ENCODE measurements around the gene ERC2. TPM values are rescaled to one million over a fixed set of nuclear protein-coding genes. Genes with fewer than 3 reads are reported as not detected.

The ERC2 gene
- total RNA-seq, 1 donor from 2014 or later = 48.3 TPM

DNA sequence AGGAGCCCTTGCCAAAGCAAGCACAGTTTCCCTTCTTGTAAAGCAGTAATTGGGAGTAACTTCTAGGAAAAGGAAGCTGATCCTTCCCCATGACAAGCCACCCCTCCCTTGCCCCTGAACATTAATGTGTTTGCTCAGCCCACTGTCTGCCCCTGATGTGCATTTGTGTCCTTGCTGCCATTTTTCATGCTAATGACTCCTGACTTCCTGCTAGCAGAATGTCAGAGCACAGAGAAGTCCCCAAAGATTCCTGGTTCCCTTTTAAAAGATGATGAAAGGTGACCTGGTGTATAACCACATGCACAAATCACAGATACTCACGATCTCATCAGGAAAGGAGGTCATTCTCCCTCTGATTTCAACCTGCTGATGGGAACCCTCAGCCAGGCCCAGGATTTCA, 936.9 kb downstream of the ERC2 start:
- Mint-ChIP-seq H3K4me3 (ENCODE audit: unreplicated experiment) (no peak overlapping the region), H3K9me3 (ENCODE audit: unreplicated experiment) (peaks cover 8% of the 10 kb centered on the region), H3K27ac (ENCODE audit: unreplicated experiment) (no peak overlapping the region), H3K27me3 (ENCODE audit: unreplicated experiment) (peaks cover 1% of the 10 kb centered on the region), H3K36me3 (ENCODE audit: unreplicated experiment) (no peaks in the 10 kb centered on the region), H3K4me1 (ENCODE audit: low read depth, unreplicated experiment) (peaks cover 21% of the 10 kb centered on the region)
- DNase-seq = no peak
- TF ChIP-seq, protein P1, sequence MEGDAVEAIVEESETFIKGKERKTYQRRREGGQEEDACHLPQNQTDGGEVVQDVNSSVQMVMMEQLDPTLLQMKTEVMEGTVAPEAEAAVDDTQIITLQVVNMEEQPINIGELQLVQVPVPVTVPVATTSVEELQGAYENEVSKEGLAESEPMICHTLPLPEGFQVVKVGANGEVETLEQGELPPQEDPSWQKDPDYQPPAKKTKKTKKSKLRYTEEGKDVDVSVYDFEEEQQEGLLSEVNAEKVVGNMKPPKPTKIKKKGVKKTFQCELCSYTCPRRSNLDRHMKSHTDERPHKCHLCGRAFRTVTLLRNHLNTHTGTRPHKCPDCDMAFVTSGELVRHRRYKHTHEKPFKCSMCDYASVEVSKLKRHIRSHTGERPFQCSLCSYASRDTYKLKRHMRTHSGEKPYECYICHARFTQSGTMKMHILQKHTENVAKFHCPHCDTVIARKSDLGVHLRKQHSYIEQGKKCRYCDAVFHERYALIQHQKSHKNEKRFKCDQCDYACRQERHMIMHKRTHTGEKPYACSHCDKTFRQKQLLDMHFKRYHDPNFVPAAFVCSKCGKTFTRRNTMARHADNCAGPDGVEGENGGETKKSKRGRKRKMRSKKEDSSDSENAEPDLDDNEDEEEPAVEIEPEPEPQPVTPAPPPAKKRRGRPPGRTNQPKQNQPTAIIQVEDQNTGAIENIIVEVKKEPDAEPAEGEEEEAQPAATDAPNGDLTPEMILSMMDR (IDR thresholded peaks at IDR 0.05; ENCODE audit: partially characterized antibody, unreplicated experiment) = no peak

DNA sequence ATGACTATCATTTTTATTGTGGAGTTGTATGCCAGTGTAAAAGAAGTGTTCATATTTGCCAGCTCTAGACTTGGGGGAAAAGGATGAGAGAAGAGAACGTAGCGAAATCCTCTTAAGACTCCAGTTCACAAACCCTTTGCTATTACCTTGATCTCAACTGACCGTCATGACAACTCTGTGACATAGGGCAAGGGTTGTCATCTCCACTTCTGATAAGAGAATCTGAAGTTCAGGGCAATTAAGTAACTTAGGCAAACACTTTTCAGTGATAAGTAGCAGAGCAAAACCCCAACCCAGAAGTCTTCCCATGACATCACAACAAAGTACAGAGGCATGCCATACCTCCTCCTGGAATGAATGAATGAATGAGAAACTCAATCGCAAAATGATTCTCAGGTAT, 940.9 kb downstream of the ERC2 start:
- Mint-ChIP-seq H3K36me3 (ENCODE audit: unreplicated experiment) (no peaks in the 10 kb centered on the region), H3K4me3 (ENCODE audit: unreplicated experiment) (no peak overlapping the region), H3K4me1 (ENCODE audit: low read depth, unreplicated experiment) (peaks cover 14% of the 10 kb centered on the region), H3K9me3 (ENCODE audit: unreplicated experiment) (peaks cover 6% of the 10 kb centered on the region), H3K27ac (ENCODE audit: unreplicated experiment) (no peak overlapping the region), H3K27me3 (ENCODE audit: unreplicated experiment) (no peaks in the 10 kb centered on the region)
- TF ChIP-seq, protein P1 (IDR thresholded peaks at IDR 0.05; ENCODE audit: partially characterized antibody, unreplicated experiment) = no peak
- DNase-seq = no peak

DNA sequence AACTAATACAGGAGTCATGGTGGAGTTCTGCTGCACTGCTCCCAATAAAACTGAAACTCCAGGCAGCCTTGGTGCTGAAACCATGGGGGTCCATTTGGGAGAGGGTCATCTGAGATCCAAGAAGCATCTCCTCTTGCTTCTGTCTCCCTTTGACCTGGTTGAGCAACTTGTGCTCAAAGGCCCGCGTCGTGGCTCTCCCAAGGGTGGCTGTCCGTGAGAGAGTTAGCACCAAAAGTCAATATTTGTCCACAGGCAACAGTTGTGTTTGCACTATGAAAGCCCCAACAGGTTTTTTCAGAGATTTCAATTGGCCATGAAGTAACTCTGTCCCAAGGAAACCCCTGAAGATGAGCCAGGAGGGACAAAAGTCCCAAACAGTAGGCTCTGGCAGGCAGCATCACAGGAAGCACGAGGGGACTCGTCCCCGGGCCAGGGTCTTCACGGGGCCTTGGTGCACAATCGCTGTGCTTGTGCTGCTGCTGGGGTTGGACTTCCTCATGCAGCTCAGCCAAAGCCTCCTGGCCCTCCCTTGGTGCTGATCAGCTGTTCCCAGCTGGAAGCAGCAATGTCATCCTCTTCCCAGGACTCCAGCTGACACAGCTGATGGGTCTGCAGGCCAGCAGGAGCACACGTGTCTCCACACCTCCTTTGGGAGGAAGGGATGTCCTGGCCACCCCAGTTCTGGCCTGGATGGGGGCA, 941.8 kb downstream of the ERC2 start:
- peaks cover 13% of the 10 kb centered on the region for H3K4me1 Mint-ChIP-seq (ENCODE audit: low read depth, unreplicated experiment)
- H3K27ac Mint-ChIP-seq (ENCODE audit: unreplicated experiment) = no peak overlapping the region
- H3K4me3 Mint-ChIP-seq (ENCODE audit: unreplicated experiment) = no peak overlapping the region
- no peak for DNase-seq
- TF ChIP-seq, protein P1 (IDR thresholded peaks at IDR 0.05; ENCODE audit: partially characterized antibody, unreplicated experiment) = no peak
- peaks cover 6% of the 10 kb centered on the region for H3K9me3 Mint-ChIP-seq (ENCODE audit: unreplicated experiment)
- H3K36me3 Mint-ChIP-seq (ENCODE audit: unreplicated experiment) = no peaks in the 10 kb centered on the region
- no peaks in the 10 kb centered on the region for H3K27me3 Mint-ChIP-seq (ENCODE audit: unreplicated experiment)

DNA sequence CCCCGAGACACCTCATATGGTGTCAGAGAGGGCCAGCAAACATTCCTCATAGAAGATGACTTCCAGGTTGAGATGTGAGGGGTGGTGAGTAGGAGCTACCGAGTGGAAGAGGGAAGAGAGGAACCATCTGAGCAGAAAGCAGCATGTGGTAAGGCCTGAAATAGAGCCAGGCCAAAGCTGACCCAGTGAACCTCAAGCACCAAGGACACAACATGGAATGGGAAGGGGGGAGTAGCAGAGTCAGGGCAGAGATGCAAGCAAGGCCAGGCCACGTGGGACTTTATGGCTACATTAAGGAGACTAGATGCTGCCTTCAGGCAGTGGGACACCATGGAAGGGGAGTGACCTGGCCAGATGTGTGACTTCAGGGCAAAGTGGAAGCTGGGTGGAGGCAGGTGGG, 942.8 kb downstream of the ERC2 start:
- TF ChIP-seq, protein P1 (IDR thresholded peaks at IDR 0.05; ENCODE audit: partially characterized antibody, unreplicated experiment) = no peak
- H3K9me3 Mint-ChIP-seq (ENCODE audit: unreplicated experiment) = peaks cover 2% of the 10 kb centered on the region
- H3K36me3 Mint-ChIP-seq (ENCODE audit: unreplicated experiment) = no peaks in the 10 kb centered on the region
- peaks cover 10% of the 10 kb centered on the region for H3K4me1 Mint-ChIP-seq (ENCODE audit: low read depth, unreplicated experiment)
- no peaks in the 10 kb centered on the region for H3K27me3 Mint-ChIP-seq (ENCODE audit: unreplicated experiment)
- H3K4me3 Mint-ChIP-seq (ENCODE audit: unreplicated experiment) = no peak overlapping the region
- H3K27ac Mint-ChIP-seq (ENCODE audit: unreplicated experiment) = no peak overlapping the region
- no peak for DNase-seq

DNA sequence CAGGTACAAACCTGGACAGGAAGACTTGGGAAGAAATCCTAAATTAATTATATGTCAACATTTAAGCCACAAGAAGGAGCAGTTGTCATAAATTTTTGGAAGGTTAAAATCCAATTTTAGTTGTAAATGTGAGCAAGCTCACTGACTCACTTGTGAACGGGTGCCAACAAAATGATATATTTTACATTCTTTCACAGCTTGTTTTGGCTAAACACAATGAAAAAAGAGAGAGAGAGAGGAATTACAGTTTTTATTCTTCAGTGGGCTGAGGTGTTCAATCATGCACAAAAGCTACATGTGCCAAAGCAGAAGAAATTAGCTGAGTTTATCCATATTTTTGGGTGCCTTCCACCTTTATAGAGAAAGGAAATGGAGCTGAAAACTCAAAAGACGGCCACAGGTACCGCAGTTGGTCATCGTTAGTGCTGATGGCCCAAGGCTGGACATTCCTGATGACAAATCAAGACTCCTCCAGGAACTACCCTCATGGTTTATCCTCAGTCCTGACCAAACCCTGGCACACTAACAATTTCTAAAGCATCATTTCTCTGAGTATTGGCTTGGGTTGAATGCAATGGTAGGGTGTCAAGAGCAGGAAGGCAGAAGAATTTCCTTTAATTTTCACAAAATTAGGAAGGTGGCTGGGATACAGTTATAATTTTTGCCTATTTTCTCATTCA, 943.6 kb downstream of the ERC2 start:
- no peak overlapping the region for H3K27ac Mint-ChIP-seq (ENCODE audit: unreplicated experiment)
- TF ChIP-seq, protein P1 (IDR thresholded peaks at IDR 0.05; ENCODE audit: partially characterized antibody, unreplicated experiment) = no peak
- DNase-seq = no peak

More for the DNA sequence above, 943.6 kb downstream of the ERC2 start:
- Mint-ChIP-seq H3K9me3 (ENCODE audit: unreplicated experiment) (no peaks in the 10 kb centered on the region), H3K27me3 (ENCODE audit: unreplicated experiment) (no peaks in the 10 kb centered on the region), H3K36me3 (ENCODE audit: unreplicated experiment) (no peaks in the 10 kb centered on the region), H3K4me1 (ENCODE audit: low read depth, unreplicated experiment) (peaks cover 8% of the 10 kb centered on the region), H3K4me3 (ENCODE audit: unreplicated experiment) (no peak overlapping the region)
